Astrocyte of the cerebellum (primary cell): Measurements from ENCODE around the gene RGS12.

Source experiments
- DNase-seq: peaks from one replicate; pipeline ENCODE4 v3.0.0-alpha.2; 2011; ENCODE audit warnings: low read depth
- H3K4me3 ChIP-seq: 2 replicates; pipeline ENCODE4 v1.5.1; 2011; ENCODE audit warnings: mild to moderate bottlenecking, low read depth, low read length, moderate library complexity
- in situ Hi-C: cut with HindIII; loops from 2 replicates; pipeline ENCODE4 v1.10.0; 2017; ENCODE audit warnings: low sequenced_read_pairs
- TF ChIP-seq, protein P1 (sequence below): IDR thresholded peaks from 2 replicates; pipeline ENCODE4 v1.5.1; 2012; ENCODE audit warnings: low read length, low read depth, moderate library complexity, mild to moderate bottlenecking; ENCODE audit errors: missing control alignments

Gene RGS12

DNA sequence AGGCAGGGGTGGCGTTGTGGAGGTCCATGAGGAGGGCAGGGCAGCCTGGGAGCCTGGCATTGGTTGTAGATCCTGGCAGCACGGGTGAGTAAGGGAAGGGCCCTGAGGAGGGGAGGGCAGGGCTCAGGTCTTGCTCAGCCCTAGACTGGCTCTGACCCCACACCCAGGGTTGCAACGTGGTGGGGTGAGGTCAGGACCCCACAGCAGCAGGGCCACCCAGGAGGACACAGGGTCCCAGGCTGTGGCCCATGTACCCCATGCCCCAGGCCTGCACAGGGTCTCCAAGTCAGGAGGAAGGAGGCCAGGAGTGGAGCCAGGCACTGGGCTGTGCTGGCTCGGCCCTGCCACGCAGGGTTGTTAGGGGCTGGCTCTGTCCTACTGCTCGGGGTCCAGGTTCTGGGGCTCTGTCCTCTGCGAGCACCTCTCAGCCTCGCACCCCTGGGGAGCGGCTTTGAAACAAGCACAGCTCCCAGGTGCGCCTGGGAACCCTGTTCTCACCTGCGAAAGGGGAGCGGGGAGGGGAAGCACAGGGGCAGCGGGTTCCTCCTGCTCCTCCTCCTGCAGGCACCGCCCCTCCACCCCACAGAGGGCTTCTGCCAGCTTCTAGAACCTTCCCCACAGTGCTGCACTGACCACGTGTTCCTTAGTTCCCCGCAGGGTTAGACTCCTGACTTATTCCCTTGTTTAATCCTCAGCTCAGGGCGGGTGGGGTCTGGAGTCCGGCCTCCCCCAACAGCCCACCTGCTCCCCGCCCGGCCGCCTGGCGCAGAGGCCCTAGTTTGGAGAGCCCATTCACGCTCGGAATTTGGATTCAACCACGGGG lies 23.5 kb upstream of the RGS12 start:
- in situ Hi-C loops, result no loop called here
- H3K4me3 ChIP-seq, result no peak overlapping the region
- DNase-seq, result no peak
- TF ChIP-seq, protein P1, sequence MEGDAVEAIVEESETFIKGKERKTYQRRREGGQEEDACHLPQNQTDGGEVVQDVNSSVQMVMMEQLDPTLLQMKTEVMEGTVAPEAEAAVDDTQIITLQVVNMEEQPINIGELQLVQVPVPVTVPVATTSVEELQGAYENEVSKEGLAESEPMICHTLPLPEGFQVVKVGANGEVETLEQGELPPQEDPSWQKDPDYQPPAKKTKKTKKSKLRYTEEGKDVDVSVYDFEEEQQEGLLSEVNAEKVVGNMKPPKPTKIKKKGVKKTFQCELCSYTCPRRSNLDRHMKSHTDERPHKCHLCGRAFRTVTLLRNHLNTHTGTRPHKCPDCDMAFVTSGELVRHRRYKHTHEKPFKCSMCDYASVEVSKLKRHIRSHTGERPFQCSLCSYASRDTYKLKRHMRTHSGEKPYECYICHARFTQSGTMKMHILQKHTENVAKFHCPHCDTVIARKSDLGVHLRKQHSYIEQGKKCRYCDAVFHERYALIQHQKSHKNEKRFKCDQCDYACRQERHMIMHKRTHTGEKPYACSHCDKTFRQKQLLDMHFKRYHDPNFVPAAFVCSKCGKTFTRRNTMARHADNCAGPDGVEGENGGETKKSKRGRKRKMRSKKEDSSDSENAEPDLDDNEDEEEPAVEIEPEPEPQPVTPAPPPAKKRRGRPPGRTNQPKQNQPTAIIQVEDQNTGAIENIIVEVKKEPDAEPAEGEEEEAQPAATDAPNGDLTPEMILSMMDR, result no peak

DNA sequence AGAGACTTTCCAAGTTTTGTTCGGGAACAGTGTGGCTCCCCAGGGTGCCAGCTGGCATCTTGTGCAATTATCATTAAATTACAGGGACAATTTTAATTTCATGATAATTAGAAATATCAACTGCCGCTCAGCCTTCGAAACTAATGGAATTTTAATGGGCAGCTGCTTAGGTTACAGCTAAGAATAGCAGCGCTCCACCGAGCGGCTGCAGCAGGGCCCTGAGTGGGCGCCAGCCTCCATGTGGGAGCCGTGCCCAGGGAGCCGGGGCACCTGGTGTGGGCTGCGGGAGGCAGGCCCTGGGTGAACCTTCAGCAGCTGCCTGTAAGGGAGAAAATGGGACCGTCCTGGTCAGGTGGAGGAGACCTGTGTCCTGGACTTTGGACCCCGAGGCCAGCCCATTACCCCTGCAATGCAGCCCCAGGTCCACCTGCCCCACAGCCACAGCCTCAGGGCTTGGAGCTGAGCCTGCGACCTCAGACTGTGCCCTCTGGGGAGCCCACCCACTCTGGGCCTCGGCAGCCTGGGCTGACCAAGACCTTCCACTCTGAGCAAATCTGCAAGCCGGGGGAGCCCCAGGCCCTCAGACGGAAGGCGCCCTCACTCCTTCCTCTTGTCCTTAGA lies 22.7 kb upstream of the RGS12 start:
- no peak overlapping the region for H3K4me3 ChIP-seq
- TF ChIP-seq, protein P1, result no peak
- in situ Hi-C loops, result no loop called here
- DNase-seq, result no peak

DNA sequence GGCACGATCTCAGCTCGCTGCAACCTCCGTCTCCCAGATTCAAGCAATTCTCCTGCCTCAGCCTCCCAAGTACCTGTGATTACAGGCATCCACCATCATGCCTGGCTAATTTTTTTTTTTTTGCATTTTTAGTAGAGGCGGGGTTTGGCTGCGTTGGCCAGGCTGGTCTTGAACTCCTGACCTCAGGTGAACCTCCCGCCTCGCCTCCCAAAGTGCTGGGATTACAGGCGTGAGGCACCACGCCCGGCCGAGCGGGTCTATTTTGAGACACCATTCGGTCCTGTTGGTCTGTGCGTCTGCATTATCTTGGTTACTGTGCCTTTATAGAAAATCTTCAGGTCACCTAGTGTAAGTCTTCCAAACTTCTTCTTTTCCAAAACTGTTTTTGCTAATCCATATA lies 21.7 kb upstream of the RGS12 start:
- TF ChIP-seq, protein P1, result no peak
- in situ Hi-C loops, result no loop called here

DNA sequence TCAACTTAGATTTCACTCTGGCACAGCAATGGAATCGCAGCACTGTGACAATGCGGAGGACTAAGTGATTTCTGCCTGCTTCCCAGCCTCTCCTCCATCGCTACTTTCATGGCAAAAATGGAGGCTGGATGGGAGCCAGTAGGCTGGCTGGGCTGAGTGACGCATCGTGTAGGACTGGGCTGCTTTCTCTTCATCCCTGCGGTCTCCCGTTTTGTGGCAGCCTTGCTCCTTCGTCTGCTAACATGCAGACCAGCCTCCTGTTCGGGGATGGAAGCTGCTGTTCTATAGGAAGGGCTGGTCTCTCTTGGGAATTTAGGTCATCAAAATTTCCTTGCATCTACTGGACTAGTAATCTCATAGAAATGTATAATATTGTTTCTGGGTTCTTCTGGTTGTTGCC lies 15.8 kb upstream of the RGS12 start:
- in situ Hi-C loops, result no loop called here
- TF ChIP-seq, protein P1, result no peak
- DNase-seq, result peak; percentile 69
- no peak overlapping the region for H3K4me3 ChIP-seq

More for the DNA sequence above, 21.7 kb upstream of the RGS12 start:
- DNase-seq, result no peak
- no peak overlapping the region for H3K4me3 ChIP-seq

DNA sequence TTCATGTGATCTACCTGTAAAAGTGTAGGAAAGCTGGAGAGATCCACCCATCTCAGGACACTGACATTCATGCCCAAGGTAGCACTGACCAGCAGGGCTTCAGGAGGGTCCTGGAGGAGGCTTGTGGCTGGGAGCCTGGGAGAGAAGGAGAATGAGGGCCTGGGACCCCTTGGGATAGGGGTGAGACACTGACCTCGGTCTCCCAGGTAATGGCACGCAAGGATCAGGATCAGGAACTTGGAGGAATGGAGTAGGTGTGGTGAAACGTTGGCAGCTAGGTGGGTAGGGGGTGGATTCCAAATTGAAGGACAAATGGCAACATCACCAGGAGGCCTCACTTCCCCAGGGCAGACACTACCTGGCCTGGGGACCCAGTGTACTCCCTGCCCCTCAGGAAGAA lies 12.4 kb upstream of the RGS12 start:
- in situ Hi-C loops, result no loop called here
- no peak for DNase-seq
- TF ChIP-seq, protein P1, result no peak
- H3K4me3 ChIP-seq, result no peak overlapping the region

DNA sequence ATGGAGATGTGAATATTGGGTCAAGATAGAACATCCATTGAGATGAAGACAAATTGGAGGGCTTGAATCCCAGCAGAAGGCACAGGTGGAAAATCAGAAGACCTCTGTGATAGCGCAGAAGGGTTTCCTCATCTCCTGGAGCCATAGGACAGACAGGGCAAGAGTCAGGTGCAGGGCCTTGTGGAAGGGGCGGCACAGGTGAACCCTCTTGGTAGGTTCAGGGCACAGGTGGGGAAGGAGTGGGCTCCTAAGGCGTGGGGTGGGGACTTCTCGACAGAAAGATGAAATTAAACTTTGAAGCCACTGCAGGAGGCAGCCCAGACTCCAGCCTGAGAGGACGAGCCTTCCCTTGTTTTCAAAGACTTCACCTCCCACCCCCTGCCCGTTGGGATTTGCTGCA lies 9.3 kb upstream of the RGS12 start:
- TF ChIP-seq, protein P1, result no peak
- no peak for DNase-seq
- no peak overlapping the region for H3K4me3 ChIP-seq
- in situ Hi-C loops, result no loop called here
